HL-60 (cell line): ENCODE data around the gene CYB561D2.

Source experiments
- TF ChIP-seq, protein P1 (sequence below): IDR thresholded peaks from one replicate; pipeline ENCODE4 v1.5.1; 2011; ENCODE audit warnings: low read length, control low read depth, inconsistent platforms; ENCODE audit not compliant: insufficient read depth
- TF ChIP-seq, protein P2 (sequence below): IDR thresholded peaks from 2 replicates; pipeline ENCODE4 v1.6.1; 2012; ENCODE audit warnings: low read depth; ENCODE audit not compliant: insufficient replicate concordance

DNA sequence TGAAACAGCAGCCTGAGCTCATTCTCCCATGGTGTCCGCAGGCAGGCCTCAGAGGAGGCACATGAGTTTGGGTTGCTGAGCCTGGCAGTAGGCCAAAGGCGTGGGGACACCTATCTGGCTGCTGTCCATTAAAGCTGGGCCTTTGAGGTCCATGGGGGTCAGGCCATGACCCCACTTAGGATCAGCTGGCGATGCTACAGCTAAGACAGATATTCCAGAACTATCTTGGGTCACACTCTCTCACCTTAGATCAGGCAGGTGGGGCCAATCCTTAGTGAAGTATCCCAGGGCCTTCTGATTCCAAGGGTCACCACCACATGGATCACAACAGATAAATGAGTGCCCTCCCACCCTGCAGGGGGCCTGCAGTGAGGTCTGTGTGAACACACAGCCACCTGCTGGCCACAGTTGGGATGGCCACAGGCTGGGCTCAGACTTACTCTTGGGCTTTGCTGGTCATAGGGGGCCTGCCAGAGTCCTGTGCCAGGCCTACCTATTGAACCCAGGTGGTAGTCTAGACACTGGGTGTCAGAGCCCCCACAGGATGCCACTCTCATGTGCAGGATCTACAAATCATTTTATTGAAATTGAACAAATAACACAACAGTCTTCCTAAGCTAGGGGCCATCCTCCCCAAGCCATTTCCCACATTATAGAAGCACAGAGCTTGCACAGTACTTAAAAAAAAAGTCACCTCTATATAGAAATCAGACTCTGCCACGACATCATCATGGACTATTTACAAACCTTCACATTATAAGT lies 26.1 kb upstream of the CYB561D2 start:
- TF ChIP-seq, protein P1, sequence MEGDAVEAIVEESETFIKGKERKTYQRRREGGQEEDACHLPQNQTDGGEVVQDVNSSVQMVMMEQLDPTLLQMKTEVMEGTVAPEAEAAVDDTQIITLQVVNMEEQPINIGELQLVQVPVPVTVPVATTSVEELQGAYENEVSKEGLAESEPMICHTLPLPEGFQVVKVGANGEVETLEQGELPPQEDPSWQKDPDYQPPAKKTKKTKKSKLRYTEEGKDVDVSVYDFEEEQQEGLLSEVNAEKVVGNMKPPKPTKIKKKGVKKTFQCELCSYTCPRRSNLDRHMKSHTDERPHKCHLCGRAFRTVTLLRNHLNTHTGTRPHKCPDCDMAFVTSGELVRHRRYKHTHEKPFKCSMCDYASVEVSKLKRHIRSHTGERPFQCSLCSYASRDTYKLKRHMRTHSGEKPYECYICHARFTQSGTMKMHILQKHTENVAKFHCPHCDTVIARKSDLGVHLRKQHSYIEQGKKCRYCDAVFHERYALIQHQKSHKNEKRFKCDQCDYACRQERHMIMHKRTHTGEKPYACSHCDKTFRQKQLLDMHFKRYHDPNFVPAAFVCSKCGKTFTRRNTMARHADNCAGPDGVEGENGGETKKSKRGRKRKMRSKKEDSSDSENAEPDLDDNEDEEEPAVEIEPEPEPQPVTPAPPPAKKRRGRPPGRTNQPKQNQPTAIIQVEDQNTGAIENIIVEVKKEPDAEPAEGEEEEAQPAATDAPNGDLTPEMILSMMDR = peak; percentile 89
- TF ChIP-seq, protein P2, sequence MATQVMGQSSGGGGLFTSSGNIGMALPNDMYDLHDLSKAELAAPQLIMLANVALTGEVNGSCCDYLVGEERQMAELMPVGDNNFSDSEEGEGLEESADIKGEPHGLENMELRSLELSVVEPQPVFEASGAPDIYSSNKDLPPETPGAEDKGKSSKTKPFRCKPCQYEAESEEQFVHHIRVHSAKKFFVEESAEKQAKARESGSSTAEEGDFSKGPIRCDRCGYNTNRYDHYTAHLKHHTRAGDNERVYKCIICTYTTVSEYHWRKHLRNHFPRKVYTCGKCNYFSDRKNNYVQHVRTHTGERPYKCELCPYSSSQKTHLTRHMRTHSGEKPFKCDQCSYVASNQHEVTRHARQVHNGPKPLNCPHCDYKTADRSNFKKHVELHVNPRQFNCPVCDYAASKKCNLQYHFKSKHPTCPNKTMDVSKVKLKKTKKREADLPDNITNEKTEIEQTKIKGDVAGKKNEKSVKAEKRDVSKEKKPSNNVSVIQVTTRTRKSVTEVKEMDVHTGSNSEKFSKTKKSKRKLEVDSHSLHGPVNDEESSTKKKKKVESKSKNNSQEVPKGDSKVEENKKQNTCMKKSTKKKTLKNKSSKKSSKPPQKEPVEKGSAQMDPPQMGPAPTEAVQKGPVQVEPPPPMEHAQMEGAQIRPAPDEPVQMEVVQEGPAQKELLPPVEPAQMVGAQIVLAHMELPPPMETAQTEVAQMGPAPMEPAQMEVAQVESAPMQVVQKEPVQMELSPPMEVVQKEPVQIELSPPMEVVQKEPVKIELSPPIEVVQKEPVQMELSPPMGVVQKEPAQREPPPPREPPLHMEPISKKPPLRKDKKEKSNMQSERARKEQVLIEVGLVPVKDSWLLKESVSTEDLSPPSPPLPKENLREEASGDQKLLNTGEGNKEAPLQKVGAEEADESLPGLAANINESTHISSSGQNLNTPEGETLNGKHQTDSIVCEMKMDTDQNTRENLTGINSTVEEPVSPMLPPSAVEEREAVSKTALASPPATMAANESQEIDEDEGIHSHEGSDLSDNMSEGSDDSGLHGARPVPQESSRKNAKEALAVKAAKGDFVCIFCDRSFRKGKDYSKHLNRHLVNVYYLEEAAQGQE = no peak
